Esophagus muscularis mucosa (tissue), 4 donors: ENCODE results near the gene PLD1.

Source experiments
- CTCF ChIP-seq, 3 experiments: fragments of 200-600 bp in 2 of 3; fragments of 450-650 bp in 1 of 3; sonication (generic) in 2 of 3; IDR thresholded peaks; one replicate each; pipeline ENCODE4 v1.5.1; 2017 to 2019; ENCODE audit warnings: antibody characterized with exemption in 3 of 3, mild to moderate bottlenecking in 2 of 3, moderate library complexity in 1 of 3
- EP300 ChIP-seq: sonication (generic); formaldehyde crosslinking; IDR thresholded peaks from one replicate; pipeline ENCODE4 v1.6.1; 2017; ENCODE audit warnings: antibody characterized with exemption
- POLR2A ChIP-seq: fragments of 450-650 bp; IDR thresholded peaks from one replicate; pipeline ENCODE4 v1.6.1; 2017; ENCODE audit warnings: antibody characterized with exemption, moderate library complexity, mild to moderate bottlenecking, low read depth
- POLR2AphosphoS5 ChIP-seq, 2 donors: sonication (generic); formaldehyde crosslinking; IDR thresholded peaks; one replicate each; pipeline ENCODE4 v1.6.1; 2017; ENCODE audit warnings: antibody characterized with exemption in 2 of 2

DNA sequence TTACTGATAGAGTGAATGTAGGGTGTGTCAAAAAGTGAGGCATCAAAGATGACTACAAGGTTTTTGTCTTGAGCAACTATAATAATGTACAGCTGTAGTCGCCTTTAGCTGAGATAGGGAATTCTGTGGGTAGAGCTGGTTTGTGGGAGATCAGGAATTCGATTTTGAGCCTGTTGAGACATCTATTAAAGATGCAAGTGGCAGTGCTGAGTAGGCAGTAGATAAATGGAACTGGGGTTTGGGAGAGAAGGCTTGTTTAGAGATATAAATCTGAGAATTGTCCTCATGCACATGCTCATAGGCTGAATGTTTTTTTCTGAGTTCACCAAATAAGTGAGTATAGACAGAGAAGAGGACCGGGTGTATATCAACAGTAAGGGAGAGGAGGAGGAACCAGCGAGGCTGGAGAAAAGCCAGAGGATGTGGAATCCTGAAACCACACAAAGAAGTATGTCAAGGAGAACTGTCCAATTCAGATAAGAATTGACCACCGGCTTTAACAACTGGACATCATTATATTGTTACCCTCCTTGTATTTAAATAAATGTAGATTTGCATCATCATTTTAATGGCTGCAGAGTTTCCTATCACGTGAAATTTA lies 204.0 kb downstream of the PLD1 start:
- TF ChIP-seq CTCF (IDR thresholded peaks at IDR 0.05), result no peak
- TF ChIP-seq POLR2AphosphoS5 (IDR thresholded peaks at IDR 0.05), result no peak
- TF ChIP-seq POLR2A, result no peak
- TF ChIP-seq EP300, result no peak
